Ovary (tissue), 9 donors: ENCODE data around the gene TBC1D5. TPM values are rescaled to one million over a fixed set of nuclear protein-coding genes. Genes with fewer than 3 reads are reported as not detected.
"Not testable (repeated sequence)": the region's sequence is repeated elsewhere in the genome, so short reads cannot be mapped to it uniquely, and the experiment has no call there.

ENCODE experiments used
- DNase-seq, 5 donors: peaks; one replicate each; pipeline ENCODE4 v3.0.0-alpha.2; 2019 to 2020
- H3K27ac ChIP-seq, 2 donors: fragments of 200-600 bp; one replicate each; pipeline versions ENCODE4 v1.5.1 to v1.8.0; 2019 to 2022
- H3K27me3 ChIP-seq: fragments of 200-600 bp; one replicate; pipeline ENCODE4 v1.8.0; 2022
- H3K36me3 ChIP-seq: fragments of 200-600 bp; sonication (generic); one replicate; pipeline ENCODE4 v1.5.1; 2019
- H3K4me1 ChIP-seq: one replicate; pipeline ENCODE4 v1.8.1; 2013; ENCODE audit warnings: mild to moderate bottlenecking, moderate library complexity; ENCODE audit not compliant: insufficient read depth
- H3K4me3 ChIP-seq: fragments of 200-600 bp; sonication (generic); one replicate; pipeline ENCODE4 v1.5.1; 2017
- H3K9me3 ChIP-seq, 2 donors: fragments of 200-600 bp in 1 of 2; sonication (generic) in 1 of 2; one replicate each; pipeline versions ENCODE4 v1.5.1 to v1.8.1; 2013 to 2019; ENCODE audit warnings: mild to moderate bottlenecking in 1 of 2, moderate library complexity in 1 of 2
- EP300 ChIP-seq: sonication (generic); formaldehyde crosslinking; IDR thresholded peaks from one replicate; pipeline ENCODE4 v1.6.1; 2017; ENCODE audit warnings: antibody characterized with exemption
- POLR2A ChIP-seq: fragments of 450-650 bp; IDR thresholded peaks from one replicate; pipeline ENCODE4 v1.6.1; 2017; ENCODE audit warnings: antibody characterized with exemption, mild to moderate bottlenecking, moderate library complexity
- WGBS, 3 donors: extraction: QIAGEN DNeasy Blood & Tissue Kit in 1 of 3; methylation state at CpG; one replicate each; pipeline versions ENCODE4 v1.1.5 to v1.1.7; 2013 to 2017; 5-methylcytosine and 5-hydroxymethylcytosine counted together
- intact Hi-C, 4 donors: fragments of 100-400 bp; cut with DNase I; formaldehyde crosslinking; loops; one replicate each; pipeline versions ENCODE4 v1.11.0 to v1.15.1; 2022 to 2023
- polyA plus RNA-seq, 2 donors: library from polyadenylated mRNA; stranded (reverse); fragments of 200-250 nt in 1 of 2; fragments of 350-450 nt in 1 of 2; fragmentation: Illumina TruSeq in 1 of 2; extraction: RNeasy Lipid Tissue Mini Kit (QIAGEN cat#74804) in 1 of 2; gene quantifications; one replicate each; pipeline ENCODE4 v1.2.3, GENCODE V29; 2013 to 2014
- total RNA-seq, 7 donors: library from RNA; depleted of rRNA in 2 of 7; stranded (reverse); fragments of >200 nt in 2 of 7; fragmentation: NEBNext Ultra II Directional in 3 of 7; extraction: Animal tissue kit (Norgen Biotek cat#: 25700) in 3 of 7; gene quantifications; one replicate each; pipeline versions ENCODE4 v1.1.0 to v1.2.4, GENCODE V29; 2016 to 2023
- TF ChIP-seq, protein P1 (sequence below), 3 donors: fragments of 450-650 bp in 2 of 3; fragments of 200-600 bp in 1 of 3; IDR thresholded peaks; one replicate each; pipeline versions ENCODE4 v1.5.1 to v1.8.0; 2016 to 2022; ENCODE audit warnings: antibody characterized with exemption in 3 of 3, mild to moderate bottlenecking in 1 of 3
- donor health status: DM: no; HTN: no; CAD: no; lungs with moderate emphysema.
- donor health status: DM: no; HTN: no; CAD: no.
- donor health status: Bipolar disorder and iron deficiency.
- donor health status: DM: yes; HTN: yes; CAD: no.
- donor health status: DM: no; HTN: no; CAD: no.
- donor health status: DM: yes; HTN: yes; CAD: no.

Gene TBC1D5
- total and polyA plus RNA-seq, 9 donors, result 20.7 to 73.5 (median 61.0) TPM

DNA sequence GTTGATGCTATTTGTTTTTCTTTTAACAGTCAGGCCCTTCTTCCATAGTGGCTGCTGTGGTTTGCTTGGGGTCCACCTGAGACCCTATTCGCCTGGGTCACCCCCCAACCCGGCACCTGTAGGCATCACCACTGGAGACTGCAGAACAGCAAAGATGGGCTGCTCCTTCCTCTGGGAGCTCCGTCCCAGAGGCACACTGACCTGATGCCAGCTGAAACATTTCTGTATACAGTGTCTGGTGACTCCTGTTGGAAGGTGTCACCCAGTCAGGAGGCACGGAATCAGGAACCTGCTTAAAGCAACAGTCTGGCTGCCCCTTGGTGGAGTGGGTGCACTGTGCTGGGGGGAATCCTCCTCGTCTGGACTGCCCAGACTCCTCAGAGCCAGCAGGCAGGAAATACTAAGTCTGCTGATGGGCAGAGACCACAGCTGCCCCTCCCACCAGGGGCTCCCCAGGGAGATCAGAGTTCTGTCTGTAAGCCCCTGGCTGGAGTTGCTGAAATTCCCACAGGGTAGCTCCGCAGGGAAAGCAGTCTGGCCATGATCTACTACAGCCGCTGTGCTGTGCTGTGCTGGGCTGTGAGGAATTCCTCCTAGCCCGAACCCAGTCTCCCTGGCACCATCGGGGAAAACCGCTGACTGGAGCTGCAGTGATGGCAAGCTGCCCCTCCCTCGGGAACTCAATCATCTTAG is 248.2 kb downstream of the TBC1D5 start:
- 87 to 93% (median 91%) methylated on average over 11 of the region's 11 CpGs for WGBS, 3 donors
- TF ChIP-seq EP300, result no peak
- TF ChIP-seq, protein P1, sequence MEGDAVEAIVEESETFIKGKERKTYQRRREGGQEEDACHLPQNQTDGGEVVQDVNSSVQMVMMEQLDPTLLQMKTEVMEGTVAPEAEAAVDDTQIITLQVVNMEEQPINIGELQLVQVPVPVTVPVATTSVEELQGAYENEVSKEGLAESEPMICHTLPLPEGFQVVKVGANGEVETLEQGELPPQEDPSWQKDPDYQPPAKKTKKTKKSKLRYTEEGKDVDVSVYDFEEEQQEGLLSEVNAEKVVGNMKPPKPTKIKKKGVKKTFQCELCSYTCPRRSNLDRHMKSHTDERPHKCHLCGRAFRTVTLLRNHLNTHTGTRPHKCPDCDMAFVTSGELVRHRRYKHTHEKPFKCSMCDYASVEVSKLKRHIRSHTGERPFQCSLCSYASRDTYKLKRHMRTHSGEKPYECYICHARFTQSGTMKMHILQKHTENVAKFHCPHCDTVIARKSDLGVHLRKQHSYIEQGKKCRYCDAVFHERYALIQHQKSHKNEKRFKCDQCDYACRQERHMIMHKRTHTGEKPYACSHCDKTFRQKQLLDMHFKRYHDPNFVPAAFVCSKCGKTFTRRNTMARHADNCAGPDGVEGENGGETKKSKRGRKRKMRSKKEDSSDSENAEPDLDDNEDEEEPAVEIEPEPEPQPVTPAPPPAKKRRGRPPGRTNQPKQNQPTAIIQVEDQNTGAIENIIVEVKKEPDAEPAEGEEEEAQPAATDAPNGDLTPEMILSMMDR (IDR thresholded peaks at IDR 0.05), result no peak
- no peak for TF ChIP-seq POLR2A
- DNase-seq, result peak in 1 of 5 donors; percentile 9
- Histone ChIP-seq H3K36me3 (no peaks in the 10 kb centered on the region), H3K9me3 (no peaks in the 10 kb centered on the region), H3K27me3 (no peaks in the 10 kb centered on the region), H3K4me1 (no peaks in the 10 kb centered on the region), H3K4me3 (no peak overlapping the region), H3K27ac (no peak overlapping the region)
- intact Hi-C loops, result no loop called here

DNA sequence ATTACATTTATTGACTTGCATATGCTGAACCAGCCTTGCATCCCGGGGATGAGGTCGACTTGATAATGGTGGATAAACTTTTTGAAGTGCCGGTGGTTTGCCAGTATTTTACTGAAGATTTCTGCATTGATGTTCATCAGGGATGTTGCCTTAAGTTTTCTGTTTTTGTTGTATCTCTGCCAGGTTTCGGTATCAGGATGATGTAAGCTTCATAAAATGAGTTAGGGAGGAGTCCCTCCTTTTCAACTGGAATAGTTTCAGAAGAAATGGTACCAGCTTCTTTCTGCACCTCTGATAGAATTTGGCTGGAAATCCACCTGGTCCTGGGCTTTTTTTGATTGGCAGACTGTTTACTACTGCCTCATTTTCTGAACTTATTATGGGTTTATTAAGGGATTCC is 250.8 kb downstream of the TBC1D5 start:
- WGBS, 3 donors, result 32 to 42% (median 33%) methylated on average over 4 of the region's 4 CpGs
- Histone ChIP-seq H3K36me3 (no peaks in the 10 kb centered on the region), H3K4me1 (no peaks in the 10 kb centered on the region), H3K27me3 (no peaks in the 10 kb centered on the region), H3K4me3 (no peak overlapping the region), H3K9me3 (no peaks in the 10 kb centered on the region), H3K27ac (no peak overlapping the region)
- DNase-seq, result no peak
- TF ChIP-seq, protein P1 (IDR thresholded peaks at IDR 0.05), result no peak
- TF ChIP-seq EP300, result no peak
- TF ChIP-seq POLR2A, result no peak
- intact Hi-C loops, result no loop called here

DNA sequence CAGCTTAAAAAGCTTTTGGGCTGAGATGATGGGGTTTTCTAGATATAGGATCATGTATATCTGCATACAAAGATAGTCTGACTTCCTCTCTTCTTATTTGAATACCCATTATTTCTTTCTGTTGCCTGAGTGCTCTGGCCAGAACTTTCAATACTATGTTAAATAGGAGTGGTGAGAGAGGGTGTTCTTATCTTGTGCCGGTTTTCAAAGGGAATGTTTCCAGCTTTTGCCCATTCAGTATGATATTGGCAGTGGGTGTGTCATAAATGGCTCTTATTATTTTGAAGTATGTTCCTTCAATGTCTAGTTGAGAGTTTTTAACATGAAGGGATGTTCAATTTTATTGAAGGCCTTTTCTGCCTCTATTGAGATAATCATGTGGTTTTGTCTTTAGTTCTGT is 251.2 kb downstream of the TBC1D5 start:
- H3K27ac ChIP-seq, H3K4me1 ChIP-seq, H3K27me3 ChIP-seq, H3K4me3 ChIP-seq, H3K36me3 ChIP-seq, DNase-seq, intact Hi-C loops, H3K9me3 ChIP-seq: not testable (repeated sequence)
- 43 to 74% (median 71%) methylated on average over 1 of the region's 1 CpG for WGBS, 3 donors

DNA sequence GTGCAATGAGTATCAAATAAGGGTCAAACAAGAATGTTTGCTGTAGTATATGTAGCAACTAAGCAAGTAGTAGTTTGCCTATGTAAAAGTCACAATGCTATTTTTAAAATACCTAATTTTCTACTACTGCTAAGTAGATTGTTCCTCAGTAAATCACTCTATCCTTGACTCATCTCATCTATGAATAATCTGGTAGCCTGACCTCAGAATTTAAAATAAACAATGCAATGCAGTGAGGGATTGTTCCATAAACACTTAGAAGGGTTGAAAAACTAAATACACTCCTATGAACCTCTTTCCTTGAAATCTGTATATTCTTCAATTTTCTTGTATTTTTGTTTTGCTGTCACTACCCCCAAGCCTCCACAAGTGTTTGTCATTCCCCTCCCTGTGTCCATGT is 253.3 kb downstream of the TBC1D5 start:
- intact Hi-C loops, result no loop called here
- H3K27me3 ChIP-seq, result no peaks in the 10 kb centered on the region

DNA sequence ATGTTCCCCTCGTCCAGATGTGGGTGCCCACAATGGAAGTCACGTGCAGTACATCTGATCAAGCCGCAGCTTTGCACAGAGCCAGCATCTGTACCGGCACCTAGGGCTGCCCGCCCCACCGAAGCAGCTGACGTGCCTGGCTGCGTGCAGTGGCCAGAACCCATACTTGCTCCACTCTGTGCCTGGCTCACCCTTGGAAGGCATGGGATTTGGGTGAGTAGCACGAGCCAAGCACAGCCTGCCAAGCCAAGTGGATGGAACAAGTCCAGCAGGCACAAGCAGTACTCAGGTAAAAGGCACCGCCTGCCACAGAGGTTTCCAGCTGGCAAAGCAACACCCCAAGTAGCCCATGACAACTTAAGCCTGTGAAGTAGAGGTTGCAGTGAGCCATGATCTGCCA is 261.3 kb downstream of the TBC1D5 start:
- peak in 1 of 5 donors; percentile 7 for DNase-seq
- Histone ChIP-seq H3K4me3 (no peak overlapping the region), H3K9me3 (no peaks in the 10 kb centered on the region), H3K36me3 (no peaks in the 10 kb centered on the region), H3K4me1 (no peaks in the 10 kb centered on the region), H3K27me3 (no peaks in the 10 kb centered on the region), H3K27ac (no peak overlapping the region)
- WGBS, 3 donors, result 94 to 98% (median 97%) methylated on average over 10 of the region's 10 CpGs
- TF ChIP-seq POLR2A (no peak), EP300 (no peak)
- TF ChIP-seq, protein P1 (IDR thresholded peaks at IDR 0.05), result no peak
- intact Hi-C loops, result no loop called here

More for the DNA sequence above, 253.3 kb downstream of the TBC1D5 start:
- no peaks in the 10 kb centered on the region for H3K9me3 ChIP-seq
- no peak overlapping the region for H3K4me3 ChIP-seq
- H3K36me3 ChIP-seq, result no peaks in the 10 kb centered on the region
- H3K4me1 ChIP-seq, result no peaks in the 10 kb centered on the region
- DNase-seq, result no peak
- H3K27ac ChIP-seq, result no peak overlapping the region
- TF ChIP-seq POLR2A (no peak), EP300 (no peak)
- TF ChIP-seq, protein P1 (IDR thresholded peaks at IDR 0.05), result no peak
